CD8-positive, alpha-beta memory T cell (primary cell): ENCODE results near the gene FCN3. TPM values are rescaled to one million over a fixed set of nuclear protein-coding genes. Genes with fewer than 3 reads are reported as not detected.

Source experiments
- CTCF ChIA-PET: fragments of 350-600 bp; sonication (Branson Sonifier 250); formaldehyde crosslinking; loops from one replicate; lab custom pipeline; 2021; ENCODE audit warnings: antibody characterized with exemption; lab: Charles Lee
- POLR2A ChIA-PET: fragments of 350-600 bp; sonication (Branson Sonifier 250); formaldehyde crosslinking; loops from one replicate; lab custom pipeline; 2021; ENCODE audit warnings: antibody characterized with exemption; lab: Charles Lee
- DNase-seq, 5 donors: peaks; one replicate each; pipeline versions ENCODE4 v3.0.0 to v3.0.0-alpha.2; 2020 to 2022; ENCODE audit warnings: mixed read lengths in 1 of 5
- H3K27ac ChIP-seq: one replicate; pipeline ENCODE4 v1.7.0; 2013; ENCODE audit warnings: low read depth, mild to moderate bottlenecking, low read length, moderate library complexity
- H3K27me3 ChIP-seq: 2 replicates; pipeline ENCODE4 v1.7.0; 2013; ENCODE audit warnings: low read length, mild to moderate bottlenecking; ENCODE audit not compliant: insufficient read depth, poor library complexity, severe bottlenecking
- H3K36me3 ChIP-seq: 2 replicates; pipeline ENCODE4 v1.7.0; 2013; ENCODE audit warnings: mild to moderate bottlenecking, low read length, moderate library complexity; ENCODE audit not compliant: insufficient read depth
- H3K4me1 ChIP-seq: 2 replicates; pipeline ENCODE4 v1.7.0; 2013; ENCODE audit warnings: mild to moderate bottlenecking, low read length, moderate library complexity; ENCODE audit not compliant: insufficient read depth
- H3K4me3 ChIP-seq: 2 replicates; pipeline ENCODE4 v1.7.0; 2013; ENCODE audit warnings: mild to moderate bottlenecking, low read length
- H3K9me3 ChIP-seq: 2 replicates; pipeline ENCODE4 v1.7.0; 2013; ENCODE audit warnings: mild to moderate bottlenecking, low read length
- H3K27ac Mint-ChIP-seq, 8 donors: one replicate each; pipeline ENCODE4 v1.8.0; 2020 to 2021; ENCODE audit warnings: mixed read lengths in 8 of 8, mild to moderate bottlenecking in 6 of 8, inconsistent platforms in 3 of 8, moderate library complexity in 3 of 8
- H3K27me3 Mint-ChIP-seq, 2 donors: one replicate each; pipeline ENCODE4 v1.8.0; 2020 to 2021; ENCODE audit warnings: mixed read lengths in 2 of 2, mild to moderate bottlenecking in 1 of 2, moderate library complexity in 1 of 2
- H3K36me3 Mint-ChIP-seq, 3 donors: one replicate each; pipeline ENCODE4 v1.8.0; 2020 to 2021; ENCODE audit warnings: mixed read lengths in 3 of 3, inconsistent platforms in 1 of 3, mild to moderate bottlenecking in 1 of 3
- H3K4me1 Mint-ChIP-seq, 3 donors: one replicate each; pipeline ENCODE4 v1.8.0; 2020 to 2021; ENCODE audit warnings: mixed read lengths in 3 of 3, inconsistent platforms in 1 of 3, mild to moderate bottlenecking in 1 of 3
- H3K4me3 Mint-ChIP-seq, 7 donors: one replicate each; pipeline ENCODE4 v1.8.0; 2020 to 2021; ENCODE audit warnings: mixed read lengths in 7 of 7, mild to moderate bottlenecking in 6 of 7, moderate library complexity in 4 of 7, inconsistent platforms in 2 of 7
- H3K9me3 Mint-ChIP-seq, 5 donors: one replicate each; pipeline ENCODE4 v1.8.0; 2020 to 2022; ENCODE audit warnings: mixed read lengths in 5 of 5, mild to moderate bottlenecking in 3 of 5, moderate library complexity in 2 of 5, inconsistent platforms in 1 of 5
- polyA plus RNA-seq: library from polyadenylated mRNA; unstranded; fragments of 300-500 nt; fragmentation: Illumina TruSeq; gene quantifications from one replicate; pipeline ENCODE4 v1.2.3, GENCODE V29; 2021
- total RNA-seq, 2 experiments: library from RNA; stranded (reverse); gene quantifications; one replicate each; pipeline ENCODE4 v1.2.3, GENCODE V29; 2021

Gene FCN3
- total and polyA plus RNA-seq, 3 experiments from 2014 or later: not detected

GRCh38 chr1:27398405-27399149 lies 24.0 kb upstream of the FCN3 start:
- peak overlapping the region in 4 of 8 donors; percentile 26 to 70 (median 45) for H3K27ac Mint-ChIP-seq
- DNase-seq: no peak
- no peak overlapping the region for H3K27ac ChIP-seq
- H3K4me3 Mint-ChIP-seq: peak overlapping the region in 1 of 7 donors; percentile 40
- no peaks in the 10 kb centered on the region for H3K9me3 Mint-ChIP-seq
- peaks cover 22% of the 10 kb centered on the region for H3K4me1 ChIP-seq
- CTCF ChIA-PET: interaction anchor here (0.9 to 13.6 kb wide), 7 partner anchors 10 to 210 kb away, joined by 3 to 283 read pairs (median 3); no protein-coding TSS in a partner anchor
- H3K9me3 ChIP-seq: no peaks in the 10 kb centered on the region
- POLR2A ChIA-PET: no interaction called here
- H3K27me3 ChIP-seq: no peaks in the 10 kb centered on the region
- no peaks in the 10 kb centered on the region for H3K36me3 ChIP-seq
- H3K4me1 Mint-ChIP-seq: peaks cover 12 to 21% (median 20%) of the 10 kb centered on the region in 3 donors
- no peaks in the 10 kb centered on the region for H3K36me3 Mint-ChIP-seq
- no peak overlapping the region for H3K4me3 ChIP-seq
- peaks cover 0 to 1% of the 10 kb centered on the region in 2 donors for H3K27me3 Mint-ChIP-seq

- Mint-ChIP-seq H3K27ac (no peak overlapping the region), H3K9me3 (no peaks in the 10 kb centered on the region), H3K27me3 (peaks cover 0 to 1% of the 10 kb centered on the region in 2 donors), H3K4me3 (no peak overlapping the region), H3K4me1 (peaks cover 6 to 13% (median 13%) of the 10 kb centered on the region in 3 donors), H3K36me3 (no peaks in the 10 kb centered on the region)
- no peak overlapping the region for H3K27ac ChIP-seq
- ChIA-PET CTCF (interaction anchor here (0.9 to 13.6 kb wide), 9 partner anchors 9 to 352 kb away, joined by 3 to 283 read pairs (median 3); no protein-coding TSS in a partner anchor), POLR2A (interaction anchor here (0.9 kb wide), 1 partner anchor 97 kb away, joined by 3 read pairs; no protein-coding TSS in a partner anchor)
- H3K4me3 ChIP-seq: no peak overlapping the region
- no peaks in the 10 kb centered on the region for H3K27me3 ChIP-seq
- no peak for DNase-seq
- no peaks in the 10 kb centered on the region for H3K9me3 ChIP-seq
- H3K4me1 ChIP-seq: peaks cover 15% of the 10 kb centered on the region
- no peaks in the 10 kb centered on the region for H3K36me3 ChIP-seq
Measured at GRCh38 chr1:27397749-27398148, 23.1 kb upstream of the FCN3 start.

- H3K4me3 Mint-ChIP-seq: no peak overlapping the region
- H3K4me3 ChIP-seq: no peak overlapping the region
- H3K36me3 ChIP-seq: no peaks in the 10 kb centered on the region
- H3K4me1 Mint-ChIP-seq: peaks cover 8 to 15% (median 14%) of the 10 kb centered on the region in 3 donors
- no peaks in the 10 kb centered on the region for H3K9me3 ChIP-seq
- H3K27me3 ChIP-seq: no peaks in the 10 kb centered on the region
- no peak overlapping the region for H3K27ac ChIP-seq
- H3K27me3 Mint-ChIP-seq: peaks cover 0 to 2% of the 10 kb centered on the region in 2 donors
- ChIA-PET POLR2A (interaction anchor here (0.7 to 1.1 kb wide), 3 partner anchors 49 to 99 kb away, joined by 3 to 5 read pairs (median 3); no protein-coding TSS in a partner anchor), CTCF (interaction anchor here (1.0 to 13.6 kb wide), 12 partner anchors 11 to 351 kb away, joined by 3 to 283 read pairs (median 4); no protein-coding TSS in a partner anchor)
- H3K36me3 Mint-ChIP-seq: no peaks in the 10 kb centered on the region
- H3K4me1 ChIP-seq: peaks cover 10% of the 10 kb centered on the region
- no peaks in the 10 kb centered on the region for H3K9me3 Mint-ChIP-seq
- peak overlapping the region in 1 of 8 donors; percentile 72 for H3K27ac Mint-ChIP-seq
- no peak for DNase-seq
Measured at GRCh38 chr1:27397110-27397509, 22.5 kb upstream of the FCN3 start.

- CTCF ChIA-PET: interaction anchor here (0.6 to 13.6 kb wide), 29 partner anchors 7 to 1479 kb away, joined by 3 to 283 read pairs (median 4); partner anchors contain the start of genes IFI6, MAP3K6 and SYTL1
- H3K27me3 ChIP-seq: no peaks in the 10 kb centered on the region
- H3K36me3 ChIP-seq: no peaks in the 10 kb centered on the region
- Mint-ChIP-seq H3K4me1 (peaks cover 13 to 22% (median 19%) of the 10 kb centered on the region in 3 donors), H3K9me3 (no peaks in the 10 kb centered on the region), H3K36me3 (no peaks in the 10 kb centered on the region), H3K27ac (peak overlapping the region in 3 of 8 donors; percentile 43 to 49 (median 47)), H3K27me3 (peaks cover 0 to 5% of the 10 kb centered on the region in 2 donors), H3K4me3 (peak overlapping the region in 2 of 7 donors; percentile 7 to 8)
- no peak overlapping the region for H3K4me3 ChIP-seq
- POLR2A ChIA-PET: interaction anchor here (0.6 to 1.8 kb wide), 3 partner anchors 48 to 435 kb away, joined by 3 to 10 read pairs (median 3); partner anchors contain the start of gene PPP1R8
- peak; percentile 63 to 84 (median 75) for DNase-seq
- H3K9me3 ChIP-seq: no peaks in the 10 kb centered on the region
- no peak overlapping the region for H3K27ac ChIP-seq
- peaks cover 17% of the 10 kb centered on the region for H3K4me1 ChIP-seq
Measured at GRCh38 chr1:27395441-27396195, 21.0 kb upstream of the FCN3 start.

GRCh38 chr1:27394925-27395324 lies 20.3 kb upstream of the FCN3 start:
- H3K27ac Mint-ChIP-seq: peak overlapping the region in 5 of 8 donors; percentile 13 to 72 (median 47)
- POLR2A ChIA-PET: interaction anchor here (0.6 to 1.8 kb wide), 2 partner anchors 94 to 436 kb away, joined by 3 to 10 read pairs; partner anchors contain the start of gene PPP1R8

GRCh38 chr1:27394282-27394658 lies 19.6 kb upstream of the FCN3 start:
- H3K27me3 Mint-ChIP-seq: peaks cover 1 to 9% of the 10 kb centered on the region in 2 donors
- Histone ChIP-seq H3K9me3 (no peaks in the 10 kb centered on the region), H3K27ac (no peak overlapping the region), H3K27me3 (no peaks in the 10 kb centered on the region), H3K4me3 (no peak overlapping the region), H3K4me1 (peaks cover 17% of the 10 kb centered on the region), H3K36me3 (no peaks in the 10 kb centered on the region)
- H3K4me1 Mint-ChIP-seq: peaks cover 13 to 22% (median 19%) of the 10 kb centered on the region in 3 donors
- peak overlapping the region; percentile 4 to 68 (median 47) for H3K4me3 Mint-ChIP-seq
- no peaks in the 10 kb centered on the region for H3K36me3 Mint-ChIP-seq
- ChIA-PET POLR2A (interaction anchor here (1.8 kb wide), 1 partner anchor 94 kb away, joined by 10 read pairs; no protein-coding TSS in a partner anchor), CTCF (interaction anchor here (0.6 to 13.6 kb wide), 17 partner anchors 8 to 292 kb away, joined by 3 to 283 read pairs (median 4); partner anchors contain the start of genes IFI6, MAP3K6 and SYTL1)
- no peak for DNase-seq
- no peaks in the 10 kb centered on the region for H3K9me3 Mint-ChIP-seq
- peak overlapping the region in 4 of 8 donors; percentile 29 to 72 (median 48) for H3K27ac Mint-ChIP-seq

More at GRCh38 chr1:27394925-27395324, 20.3 kb upstream of the FCN3 start:
- Histone ChIP-seq H3K4me1 (peaks cover 17% of the 10 kb centered on the region), H3K4me3 (no peak overlapping the region), H3K36me3 (no peaks in the 10 kb centered on the region), H3K27ac (no peak overlapping the region), H3K27me3 (no peaks in the 10 kb centered on the region), H3K9me3 (no peaks in the 10 kb centered on the region)
- H3K27me3 Mint-ChIP-seq: peaks cover 1 to 9% of the 10 kb centered on the region in 2 donors
- CTCF ChIA-PET: interaction anchor here (0.6 to 13.6 kb wide), 24 partner anchors 8 to 351 kb away, joined by 3 to 283 read pairs (median 4); partner anchors contain the start of genes IFI6, MAP3K6 and SYTL1
- DNase-seq: no peak
- no peaks in the 10 kb centered on the region for H3K9me3 Mint-ChIP-seq
- H3K4me1 Mint-ChIP-seq: peaks cover 13 to 22% (median 19%) of the 10 kb centered on the region in 3 donors
- peak overlapping the region in 1 of 7 donors; percentile 8 for H3K4me3 Mint-ChIP-seq
- no peaks in the 10 kb centered on the region for H3K36me3 Mint-ChIP-seq

GRCh38 chr1:27393641-27394281 lies 19.1 kb upstream of the FCN3 start:
- Histone ChIP-seq H3K36me3 (no peaks in the 10 kb centered on the region), H3K27me3 (no peaks in the 10 kb centered on the region), H3K4me3 (no peak overlapping the region), H3K9me3 (no peaks in the 10 kb centered on the region), H3K27ac (no peak overlapping the region), H3K4me1 (peaks cover 17% of the 10 kb centered on the region)
- Mint-ChIP-seq H3K4me3 (peak overlapping the region in 6 of 7 donors; percentile 4 to 59 (median 45)), H3K27ac (peak overlapping the region in 3 of 8 donors; percentile 47 to 49 (median 47)), H3K36me3 (no peaks in the 10 kb centered on the region), H3K27me3 (peaks cover 1 to 9% of the 10 kb centered on the region in 2 donors), H3K4me1 (peaks cover 13 to 22% (median 19%) of the 10 kb centered on the region in 3 donors), H3K9me3 (no peaks in the 10 kb centered on the region)
- DNase-seq: no peak
- POLR2A ChIA-PET: no interaction called here
- CTCF ChIA-PET: interaction anchor here (1.4 to 13.6 kb wide), 7 partner anchors 9 to 214 kb away, joined by 3 to 283 read pairs (median 13); partner anchors contain the start of genes MAP3K6 and SYTL1
